H1 (cell line): ENCODE measurements around the gene GRM7. TPM values are rescaled to one million over a fixed set of nuclear protein-coding genes. Genes with fewer than 3 reads are reported as not detected.

ENCODE experiments used
- CTCF ChIA-PET: fragments of 300-600 bp; sonication (Branson Sonifier 250); formaldehyde crosslinking; loops from one replicate; lab custom pipeline; 2021; ENCODE audit not compliant: partially characterized antibody; lab: Charles Lee
- POLR2A ChIA-PET: fragments of 300-600 bp; sonication (Branson Sonifier 250); formaldehyde crosslinking; loops from one replicate; lab custom pipeline; 2021; ENCODE audit warnings: inconsistent platforms; ENCODE audit not compliant: partially characterized antibody; lab: Charles Lee
- DNase-seq, 2 experiments: peaks; one replicate each; pipeline versions ENCODE4 v3.0.0 to v3.0.0-alpha.2; 2010 to 2022; ENCODE audit warnings: low spot score in 2 of 2, low read depth in 1 of 2, mixed read lengths in 1 of 2
- FAIRE-seq: peaks from 2 replicates; lab custom pipeline; 2011; peaks lifted over from hg19 to GRCh38; lab: Jason Lieb, UNC
- H2AFZ ChIP-seq: 2 replicates; pipeline ENCODE4 v1.8.1; 2012; ENCODE audit warnings: low read length, inconsistent platforms
- H2AK5ac ChIP-seq: 2 replicates; pipeline ENCODE4 v1.6.1; 2013; ENCODE audit warnings: low read depth, low read length
- H2BK120ac ChIP-seq: replicated peaks from 2 replicates; pipeline ENCODE3; 2013; ENCODE audit warnings: low read depth, low read length, inconsistent platforms
- H2BK12ac ChIP-seq: 2 replicates; pipeline ENCODE4 v1.6.1; 2013; ENCODE audit warnings: low read depth, low read length
- H2BK15ac ChIP-seq: 2 replicates; pipeline ENCODE4 v1.6.1; 2013; ENCODE audit warnings: low read length
- H2BK20ac ChIP-seq: 2 replicates; pipeline ENCODE4 v1.6.1; 2013; ENCODE audit warnings: low read length
- H2BK5ac ChIP-seq: 2 replicates; pipeline ENCODE4 v1.6.1; 2013; ENCODE audit warnings: low read depth, low read length
- H3K14ac ChIP-seq: 2 replicates; pipeline ENCODE4 v1.6.1; 2013; ENCODE audit warnings: inconsistent platforms; ENCODE audit not compliant: insufficient read length
- H3K18ac ChIP-seq: 2 replicates; pipeline ENCODE4 v1.6.1; 2013; ENCODE audit warnings: low read length; ENCODE audit errors: extremely low read depth
- H3K23ac ChIP-seq: 2 replicates; pipeline ENCODE4 v1.6.1; 2013; ENCODE audit warnings: inconsistent platforms; ENCODE audit not compliant: insufficient read length
- H3K23me2 ChIP-seq: 2 replicates; pipeline ENCODE4 v1.6.1; 2013; ENCODE audit warnings: low read depth, low read length
- H3K27ac ChIP-seq: 2 replicates; pipeline ENCODE4 v1.6.1; 2011; ENCODE audit warnings: low read depth, low read length, inconsistent platforms
- H3K27me3 ChIP-seq, 4 experiments: replicated peaks in 1 of 4; 1 replicate in 1 of 4; 2 replicates in 3 of 4; pipeline versions ENCODE4 v1.6.1 to v1.8.1; 2011 to 2013; ENCODE audit warnings: low read length in 3 of 4, mild to moderate bottlenecking in 3 of 4, inconsistent platforms in 2 of 4, mixed read lengths in 2 of 4, moderate library complexity in 1 of 4; ENCODE audit not compliant: control insufficient read depth in 3 of 4, insufficient read depth in 3 of 4; ENCODE audit errors: extremely low read depth in 1 of 4
- H3K36me3 ChIP-seq, 4 experiments: 2 replicates each; pipeline versions ENCODE4 v1.6.1 to v1.8.1; 2011 to 2013; ENCODE audit warnings: mild to moderate bottlenecking in 4 of 4, low read length in 3 of 4, moderate library complexity in 2 of 4, control low read depth in 1 of 4, inconsistent platforms in 1 of 4; ENCODE audit not compliant: insufficient read depth in 4 of 4, control insufficient read depth in 2 of 4
- H3K4ac ChIP-seq: replicated peaks from 2 replicates; pipeline ENCODE3; 2013; ENCODE audit warnings: low read length, low read depth, mixed read lengths, inconsistent platforms; ENCODE audit not compliant: insufficient read length
- H3K4me1 ChIP-seq, 4 experiments: replicated peaks in 1 of 4; 1 replicate in 1 of 4; 2 replicates in 3 of 4; pipeline versions ENCODE4 v1.6.1 to v1.8.1; 2011 to 2013; ENCODE audit warnings: low read length in 3 of 4, inconsistent platforms in 2 of 4, mixed read lengths in 1 of 4; ENCODE audit not compliant: insufficient read depth in 4 of 4, control insufficient read depth in 3 of 4
- H3K4me2 ChIP-seq, 2 experiments: 2 replicates each; pipeline versions ENCODE4 v1.6.1 to v1.8.1; 2011 to 2013; ENCODE audit warnings: low read depth in 2 of 2, low read length in 2 of 2, control low read depth in 1 of 2, inconsistent platforms in 1 of 2, mild to moderate bottlenecking in 1 of 2; ENCODE audit not compliant: insufficient read depth in 1 of 2
- H3K4me3 ChIP-seq, 4 experiments: fragments of 200-600, 300-600 bp in 1 of 4; sonication (generic), shearing (Covaris generic), sonication (Bioruptor Twin) in 1 of 4; 2 replicates each; pipeline versions ENCODE4 v1.5.1 to v1.8.1; 2011 to 2016; ENCODE audit warnings: low read length in 4 of 4, low read depth in 3 of 4, control low read depth in 2 of 4, inconsistent platforms in 2 of 4, mild to moderate bottlenecking in 2 of 4, mixed read lengths in 1 of 4, moderate library complexity in 1 of 4; ENCODE audit not compliant: insufficient read depth in 2 of 4; ENCODE audit errors: extremely low read depth in 1 of 4
- H3K56ac ChIP-seq: replicated peaks from 2 replicates; pipeline ENCODE3; 2013; ENCODE audit warnings: low read depth, mild to moderate bottlenecking, mixed read lengths, low read length, inconsistent platforms; ENCODE audit not compliant: insufficient read length
- H3K79me1 ChIP-seq: 2 replicates; pipeline ENCODE4 v1.6.1; 2013; ENCODE audit warnings: low read depth, low read length, control low read depth
- H3K79me2 ChIP-seq, 2 experiments: 2 replicates each; pipeline versions ENCODE4 v1.6.1 to v1.8.1; 2012 to 2013; ENCODE audit warnings: low read length in 2 of 2, mild to moderate bottlenecking in 2 of 2, inconsistent platforms in 1 of 2; ENCODE audit not compliant: insufficient read depth in 2 of 2, control insufficient read depth in 1 of 2
- H3K9ac ChIP-seq, 4 experiments: replicated peaks in 1 of 4; 1 replicate in 1 of 4; 2 replicates in 3 of 4; pipeline versions ENCODE4 v1.6.1 to v1.8.1; 2011 to 2013; ENCODE audit warnings: low read depth in 3 of 4, low read length in 3 of 4, control low read depth in 2 of 4, mild to moderate bottlenecking in 2 of 4, moderate library complexity in 2 of 4, inconsistent platforms in 1 of 4; ENCODE audit errors: extremely low read depth in 1 of 4
- H3K9me3 ChIP-seq, 2 experiments: 2 replicates each; pipeline versions ENCODE4 v1.6.1 to v1.8.1; 2012 to 2013; ENCODE audit warnings: mild to moderate bottlenecking in 2 of 2, moderate library complexity in 2 of 2, control low read depth in 1 of 2, inconsistent platforms in 1 of 2, low read depth in 1 of 2, low read length in 1 of 2, mixed read lengths in 1 of 2; ENCODE audit not compliant: insufficient read depth in 2 of 2
- H4K20me1 ChIP-seq, 2 experiments: replicated peaks in 1 of 2; 2 replicates each; pipeline versions ENCODE3 to v1.8.1; 2011 to 2013; ENCODE audit warnings: inconsistent platforms in 2 of 2, low read length in 2 of 2, mild to moderate bottlenecking in 1 of 2; ENCODE audit not compliant: insufficient read depth in 2 of 2, control insufficient read depth in 1 of 2
- H4K5ac ChIP-seq: 2 replicates; pipeline ENCODE4 v1.6.1; 2013; ENCODE audit warnings: low read length, low read depth, mixed read lengths, inconsistent platforms; ENCODE audit not compliant: insufficient read length
- H4K8ac ChIP-seq: 2 replicates; pipeline ENCODE4 v1.8.0; 2013; ENCODE audit warnings: mild to moderate bottlenecking, moderate library complexity, low read length, inconsistent platforms; ENCODE audit not compliant: insufficient read depth; ENCODE audit errors: extremely low read depth
- H4K91ac ChIP-seq: replicated peaks from 2 replicates; pipeline ENCODE3; 2013; ENCODE audit warnings: low read length, mixed read lengths, inconsistent platforms; ENCODE audit not compliant: insufficient read length
- BACH1 ChIP-seq: IDR thresholded peaks from 2 replicates; pipeline ENCODE4 v1.6.1; 2012; ENCODE audit warnings: low read length, improper control_type of control experiment
- CTBP2 ChIP-seq: IDR thresholded peaks from 2 replicates; pipeline ENCODE4 v1.7.0; 2011; ENCODE audit warnings: borderline replicate concordance, mild to moderate bottlenecking, moderate library complexity, mixed read lengths, low read length; ENCODE audit not compliant: insufficient read depth, insufficient read length
- EZH2 ChIP-seq: fragments of 200-600 bp; sonication (generic); IDR thresholded peaks from 2 replicates; pipeline ENCODE4 v1.7.1; 2012; ENCODE audit warnings: low read depth, mild to moderate bottlenecking, moderate library complexity, low read length, inconsistent platforms; ENCODE audit not compliant: severe bottlenecking
- JUN ChIP-seq: IDR thresholded peaks from 2 replicates; pipeline ENCODE4 v1.6.1; 2011; ENCODE audit warnings: low read depth, mild to moderate bottlenecking, improper control_type of control experiment, low read length
- KDM1A ChIP-seq: fragments of 200-600, 300-600 bp; sonication (generic); IDR thresholded peaks from 2 replicates; pipeline ENCODE4 v1.7.1; 2016; ENCODE audit warnings: mild to moderate bottlenecking, low read length, borderline replicate concordance
- PHF8 ChIP-seq: fragments of 200-600 bp; sonication (generic); conservative IDR thresholded peaks from 2 replicates; pipeline ENCODE4 v1.7.1; 2012; ENCODE audit warnings: low read depth, mild to moderate bottlenecking, inconsistent platforms, low read length, moderate library complexity
- POLR2AphosphoS5 ChIP-seq: IDR thresholded peaks from 2 replicates; pipeline ENCODE4 v1.6.1; 2011; ENCODE audit warnings: low read depth, low read length
- RAD21 ChIP-seq, 2 experiments: IDR thresholded peaks in 1 of 2; conservative IDR thresholded peaks in 1 of 2; 2 replicates each; pipeline ENCODE4 v1.6.1; 2011; ENCODE audit warnings: low read depth in 2 of 2, low read length in 2 of 2, improper control_type of control experiment in 1 of 2, inconsistent platforms in 1 of 2, mild to moderate bottlenecking in 1 of 2, moderate library complexity in 1 of 2
- RBBP5 ChIP-seq: IDR thresholded peaks from 2 replicates; pipeline ENCODE4 v1.7.1; 2012; ENCODE audit warnings: low read depth, mild to moderate bottlenecking, inconsistent platforms, low read length, moderate library complexity, borderline replicate concordance
- RFX5 ChIP-seq: IDR thresholded peaks from 2 replicates; pipeline ENCODE4 v1.6.1; 2011; ENCODE audit warnings: low read depth, low read length, improper control_type of control experiment, borderline replicate concordance
- SAP30 ChIP-seq: fragments of 300-600 bp; sonication (generic); IDR thresholded peaks from 2 replicates; pipeline ENCODE4 v1.7.1; 2012; ENCODE audit warnings: low read length, moderate library complexity, mild to moderate bottlenecking, inconsistent platforms; ENCODE audit not compliant: insufficient read depth, insufficient replicate concordance
- USF2 ChIP-seq: IDR thresholded peaks from 2 replicates; pipeline ENCODE4 v1.6.1; 2011; ENCODE audit warnings: low read length, improper control_type of control experiment
- WGBS, 2 experiments: shearing (Covaris generic) in 1 of 2; methylation state at CpG; one replicate each; pipeline versions ENCODE4 v1.1.6 to v1.1.7; 2013 to 2015; ENCODE audit warnings: low lambda C conversion rate in 2 of 2, mixed read lengths in 2 of 2, inconsistent platforms in 1 of 2, low coverage in 1 of 2, missing lambda C conversion rate in 1 of 2; ENCODE audit not compliant: insufficient replicate concordance in 2 of 2, insufficient coverage in 1 of 2, insufficient read length in 1 of 2; ENCODE audit errors: extremely low coverage in 1 of 2, missing lambda C conversion rate in 1 of 2; 5-methylcytosine and 5-hydroxymethylcytosine counted together
- polyA plus RNA-seq, 7 experiments: library from polyadenylated mRNA; depleted of rRNA in 3 of 7; stranded (reverse) in 5 of 7; unstranded in 2 of 7; fragments of >200 nt in 5 of 7; fragments of 200-250 nt in 2 of 7; gene quantifications; 1 replicate in 5 of 7; 2 replicates in 1 of 7; 4 replicates in 1 of 7; pipeline versions ENCODE4 v1.2.1 to v1.2.3, GENCODE V29; 2011 to 2013; ENCODE audit warnings: missing spikeins in 2 of 7, mixed read lengths in 2 of 7
- total RNA-seq: library from RNA; stranded (reverse); fragmentation: NEBNext Ultra II Directional; extraction: Animal tissue kit (Norgen Biotek cat#: 25700); gene quantifications from 2 replicates; pipeline ENCODE4 v1.2.1, GENCODE V29; 2021

The GRM7 gene
- total and polyA plus RNA-seq, 2 of the 8 experiments (the other 6 are each of a cell fraction or from before 2014, with no cell fraction given), result 0.17 to 0.24 TPM

- H2AFZ ChIP-seq, result no peak overlapping the region
- H3K18ac ChIP-seq, result no peak overlapping the region
- no peak overlapping the region for H3K4me2 ChIP-seq
- ChIA-PET CTCF (interaction anchor here (0.6 to 1.2 kb wide), 2 partner anchors 16 to 110 kb away, joined by 4 to 5 read pairs; no protein-coding TSS in a partner anchor), POLR2A (no interaction called here)
- H3K79me1 ChIP-seq, result no peaks in the 10 kb centered on the region
- H3K23me2 ChIP-seq, result no peaks in the 10 kb centered on the region
- H4K20me1 ChIP-seq, result no peaks in the 10 kb centered on the region
- FAIRE-seq (no peak), DNase-seq (no peak)
- no peak overlapping the region for H2BK120ac ChIP-seq
- H3K4ac ChIP-seq, result no peak overlapping the region
- H4K5ac ChIP-seq, result no peak overlapping the region
- 96% methylated on average over 3 of the region's 3 CpGs; no CpG with 5 or more reads in 1 of the 2 experiments for WGBS, 2 experiments
- no peak overlapping the region for H3K4me3 ChIP-seq
- H4K91ac ChIP-seq, result no peak overlapping the region
- no peaks in the 10 kb centered on the region for H3K4me1 ChIP-seq
- H3K79me2 ChIP-seq, result no peaks in the 10 kb centered on the region
- H2BK15ac ChIP-seq, result no peak overlapping the region
- H3K9me3 ChIP-seq, result no peaks in the 10 kb centered on the region
- H3K23ac ChIP-seq, result no peak overlapping the region
- H3K56ac ChIP-seq, result no peak overlapping the region
- H4K8ac ChIP-seq, result no peak overlapping the region
- no peaks in the 10 kb centered on the region for H3K36me3 ChIP-seq
- H3K27me3 ChIP-seq, result no peaks in the 10 kb centered on the region
- H3K27ac ChIP-seq, result no peak overlapping the region
- H3K14ac ChIP-seq, result no peak overlapping the region
- no peak overlapping the region for H2BK12ac ChIP-seq
- no peak overlapping the region for H2BK5ac ChIP-seq
- H2AK5ac ChIP-seq, result no peak overlapping the region
- H2BK20ac ChIP-seq, result no peak overlapping the region
- no peak overlapping the region for H3K9ac ChIP-seq
- TF ChIP-seq JUN (no peak), KDM1A (no peak), PHF8 (no peak), RFX5 (no peak), USF2 (no peak), BACH1 (no peak), SAP30 (no peak), RBBP5 (no peak), POLR2AphosphoS5 (no peak), CTBP2 (no peak), EZH2 (no peak), RAD21 (IDR thresholded peaks at IDR 0.05 in 1 of 2, conservative IDR thresholded peaks at IDR 0.05 in 1 of 2; ENCODE audit: low read depth in 2 of 2, low read length in 2 of 2) (no peak)
Measured at GRCh38 chr3:7306901-7307300, 446.0 kb downstream of the GRM7 start.
